ENCODE data around the gene TUT1.
"Not testable (repeated sequence)": the region's sequence is repeated elsewhere in the genome, so short reads cannot be mapped to it uniquely, and the experiment has no call there.

GRCh38 chr11:62550478-62550877 is 40.8 kb downstream of the TUT1 start:
- not testable (repeated sequence) for TF ChIP-seq ZNF114 (CRISPR knock-in tag; IDR thresholded peaks at IDR 0.05); CTCF (conservative IDR thresholded peaks at IDR 0.05; ENCODE audit: low read depth in 2 of 2); REST (IDR thresholded peaks at IDR 0.05; ENCODE audit: unreplicated experiment); JUNB (IDR thresholded peaks at IDR 0.05; ENCODE audit: unreplicated experiment); EZH2phosphoT487 (IDR thresholded peaks at IDR 0.05; ENCODE audit: unreplicated experiment); EZH2 (IDR thresholded peaks at IDR 0.05; ENCODE audit: low read depth, unreplicated experiment); POLR2AphosphoS5 (IDR thresholded peaks at IDR 0.05; ENCODE audit: low read depth); ZNF331 (CRISPR knock-in tag; IDR thresholded peaks at IDR 0.05; ENCODE audit: low read depth); ETS1 (IDR thresholded peaks at IDR 0.05)

Data from GM23338 (cell line).